22Rv1 (cell line): Measurements from ENCODE around the gene GPR52.
A peak's percentile ranks its signal among the peaks of the same experiment; 100 is the strongest.
"Not testable (repeated sequence)": the region's sequence is repeated elsewhere in the genome, so short reads cannot be mapped to it uniquely, and the experiment has no call there.

Experiments used
- H3K27ac ChIP-seq: fragments of 450-650 bp; 2 replicates; pipeline ENCODE4 v1.5.1; 2017
- ZFX ChIP-seq: fragments of 450-650 bp; IDR thresholded peaks from 2 replicates; pipeline ENCODE4 v1.6.1; 2017; ENCODE audit warnings: antibody characterized with exemption, borderline replicate concordance
- TF ChIP-seq, protein P1 (sequence below): fragments of 450-650 bp; IDR thresholded peaks from 2 replicates; pipeline ENCODE4 v1.5.1; 2017; ENCODE audit warnings: mild to moderate bottlenecking

Gene GPR52

DNA sequence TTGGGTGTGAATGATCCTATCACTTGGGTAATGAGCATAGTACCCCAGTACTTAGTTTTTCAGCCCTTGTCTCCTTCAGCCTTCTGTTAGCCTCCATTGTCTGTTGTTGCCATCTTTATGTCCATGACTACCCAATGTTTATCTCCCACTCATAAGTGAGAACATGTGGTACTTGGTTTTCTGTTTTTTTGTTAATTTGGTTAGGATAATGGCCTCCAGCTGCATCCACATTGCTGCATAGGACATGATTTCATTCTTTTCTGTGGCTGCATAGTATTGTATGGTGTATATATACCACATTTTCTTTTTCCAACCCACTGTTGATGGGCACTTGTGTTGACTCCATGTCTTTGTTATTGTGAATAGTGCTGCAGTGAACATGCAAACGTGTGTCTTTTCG is 39.6 kb upstream of the GPR52 start:
- no peak overlapping the region for H3K27ac ChIP-seq
- TF ChIP-seq, protein P1, sequence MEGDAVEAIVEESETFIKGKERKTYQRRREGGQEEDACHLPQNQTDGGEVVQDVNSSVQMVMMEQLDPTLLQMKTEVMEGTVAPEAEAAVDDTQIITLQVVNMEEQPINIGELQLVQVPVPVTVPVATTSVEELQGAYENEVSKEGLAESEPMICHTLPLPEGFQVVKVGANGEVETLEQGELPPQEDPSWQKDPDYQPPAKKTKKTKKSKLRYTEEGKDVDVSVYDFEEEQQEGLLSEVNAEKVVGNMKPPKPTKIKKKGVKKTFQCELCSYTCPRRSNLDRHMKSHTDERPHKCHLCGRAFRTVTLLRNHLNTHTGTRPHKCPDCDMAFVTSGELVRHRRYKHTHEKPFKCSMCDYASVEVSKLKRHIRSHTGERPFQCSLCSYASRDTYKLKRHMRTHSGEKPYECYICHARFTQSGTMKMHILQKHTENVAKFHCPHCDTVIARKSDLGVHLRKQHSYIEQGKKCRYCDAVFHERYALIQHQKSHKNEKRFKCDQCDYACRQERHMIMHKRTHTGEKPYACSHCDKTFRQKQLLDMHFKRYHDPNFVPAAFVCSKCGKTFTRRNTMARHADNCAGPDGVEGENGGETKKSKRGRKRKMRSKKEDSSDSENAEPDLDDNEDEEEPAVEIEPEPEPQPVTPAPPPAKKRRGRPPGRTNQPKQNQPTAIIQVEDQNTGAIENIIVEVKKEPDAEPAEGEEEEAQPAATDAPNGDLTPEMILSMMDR: no peak
- TF ChIP-seq ZFX: no peak

DNA sequence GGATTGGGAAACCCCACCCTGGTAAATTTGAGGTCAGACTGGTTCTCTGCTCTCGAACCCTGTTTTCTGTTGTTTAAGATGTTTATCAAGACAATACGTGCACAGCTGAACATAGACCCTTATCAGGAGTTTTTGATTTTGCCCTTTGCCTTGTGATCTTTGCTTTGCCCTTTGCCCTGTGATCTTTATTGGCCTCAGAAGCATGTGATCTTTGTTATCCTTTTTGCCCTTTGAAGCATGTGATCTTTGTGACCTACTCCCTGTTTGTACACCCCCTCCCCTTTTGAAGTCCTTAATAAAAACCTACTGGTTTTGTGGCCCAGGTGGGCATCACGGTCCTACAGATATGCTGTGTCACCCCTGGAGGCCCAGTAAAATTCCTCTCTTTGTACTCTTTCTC is 38.0 kb upstream of the GPR52 start:
- not testable (repeated sequence) for H3K27ac ChIP-seq

DNA sequence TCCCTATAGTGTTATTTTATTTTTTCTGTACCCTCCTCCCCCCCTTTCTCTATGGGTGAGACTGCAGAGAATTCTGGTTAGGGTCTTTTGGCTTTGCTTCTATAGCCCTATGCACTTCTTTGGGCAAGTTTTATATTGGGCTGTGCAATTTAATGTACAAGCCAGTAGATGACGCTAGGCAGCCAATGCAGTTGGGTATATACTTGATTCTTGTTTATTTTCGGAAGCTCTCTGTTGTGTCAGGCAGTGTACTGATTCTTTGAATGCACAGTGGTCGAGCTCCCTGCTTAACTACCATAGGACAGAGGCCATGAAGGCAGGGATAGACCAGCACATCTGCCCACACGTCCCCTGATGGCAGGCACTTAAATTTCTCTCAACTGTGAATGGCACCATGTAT is 34.1 kb upstream of the GPR52 start:
- no peak for TF ChIP-seq ZFX
- TF ChIP-seq, protein P1: peak; percentile 75
- no peak overlapping the region for H3K27ac ChIP-seq

DNA sequence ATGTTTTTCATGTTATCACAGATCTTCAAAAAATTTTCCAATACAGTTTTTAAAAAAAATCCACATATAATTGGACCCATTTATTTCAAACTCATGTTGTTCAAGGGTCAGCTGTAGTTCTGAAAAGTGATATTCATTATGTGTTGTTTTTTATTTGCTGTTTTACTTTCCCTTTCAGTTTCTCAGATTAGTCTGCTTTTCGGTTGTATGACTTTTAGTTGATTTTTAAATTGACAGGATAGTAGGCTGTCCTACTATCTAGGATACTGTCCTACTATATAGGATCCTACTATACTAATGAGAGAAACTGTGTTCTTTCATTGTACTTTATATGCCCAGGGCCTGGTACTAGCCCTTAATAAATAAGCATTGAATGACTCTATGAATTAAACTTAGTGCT is 33.6 kb upstream of the GPR52 start:
- TF ChIP-seq, protein P1: no peak
- no peak for TF ChIP-seq ZFX
- no peak overlapping the region for H3K27ac ChIP-seq

DNA sequence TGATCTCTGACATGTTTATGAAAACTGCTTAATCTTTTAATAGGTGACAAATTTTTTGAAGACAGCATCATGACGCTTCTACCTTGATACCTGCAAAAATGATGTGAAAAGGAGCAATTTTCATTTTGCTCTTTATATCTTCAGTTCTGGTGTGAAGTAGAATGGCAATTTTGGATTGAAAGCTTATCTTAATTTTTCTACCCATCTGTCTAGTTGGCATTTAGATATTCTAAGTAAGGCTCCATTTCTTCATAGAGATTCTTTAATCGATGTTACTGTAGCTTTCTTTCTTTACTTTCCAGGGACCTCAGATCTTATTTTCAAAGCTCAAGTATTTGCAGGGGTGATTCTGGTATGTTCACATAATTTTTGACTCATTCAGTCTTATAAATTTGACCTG is 32.3 kb upstream of the GPR52 start:
- TF ChIP-seq, protein P1: no peak
- no peak for TF ChIP-seq ZFX
- no peak overlapping the region for H3K27ac ChIP-seq

DNA sequence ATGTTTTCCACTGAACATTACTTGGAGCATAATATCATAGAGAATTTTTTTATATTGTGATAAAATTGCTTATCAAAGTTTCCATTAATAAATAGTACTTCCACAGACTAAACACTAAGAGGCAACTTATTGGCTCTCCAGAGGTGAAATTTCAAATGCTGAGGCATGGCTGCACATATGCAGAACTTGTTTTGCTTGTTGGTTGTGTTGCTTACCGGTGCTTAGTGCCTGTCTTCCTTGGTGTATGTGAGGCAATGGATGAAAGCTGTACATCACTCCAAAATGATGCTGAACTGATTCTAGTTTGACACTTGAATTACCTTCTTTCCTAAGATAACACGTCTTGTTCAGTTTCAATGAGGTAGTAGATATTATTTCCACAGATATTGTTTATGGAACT is 29.8 kb upstream of the GPR52 start:
- TF ChIP-seq, protein P1: no peak
- no peak for TF ChIP-seq ZFX
- H3K27ac ChIP-seq: no peak overlapping the region

DNA sequence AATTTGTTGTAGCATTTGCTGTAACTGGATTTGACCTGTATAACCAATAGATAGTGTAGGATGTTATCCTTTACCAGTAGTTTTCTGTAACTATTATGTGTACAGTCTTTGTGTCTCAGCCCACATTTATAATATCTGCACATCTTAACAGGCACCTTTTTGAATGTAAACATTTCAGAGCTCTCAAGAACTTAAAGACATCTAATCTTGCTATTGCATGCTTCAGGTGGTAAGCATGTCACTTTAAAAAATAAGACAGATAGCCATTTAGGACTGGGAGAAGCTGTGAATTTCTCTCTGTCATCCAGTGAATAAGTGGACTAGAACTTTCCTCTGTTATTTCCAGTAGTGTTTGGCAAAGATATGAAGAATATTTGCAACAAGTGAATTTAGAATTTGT is 22.6 kb upstream of the GPR52 start:
- no peak overlapping the region for H3K27ac ChIP-seq
- TF ChIP-seq, protein P1: no peak
- TF ChIP-seq ZFX: no peak

DNA sequence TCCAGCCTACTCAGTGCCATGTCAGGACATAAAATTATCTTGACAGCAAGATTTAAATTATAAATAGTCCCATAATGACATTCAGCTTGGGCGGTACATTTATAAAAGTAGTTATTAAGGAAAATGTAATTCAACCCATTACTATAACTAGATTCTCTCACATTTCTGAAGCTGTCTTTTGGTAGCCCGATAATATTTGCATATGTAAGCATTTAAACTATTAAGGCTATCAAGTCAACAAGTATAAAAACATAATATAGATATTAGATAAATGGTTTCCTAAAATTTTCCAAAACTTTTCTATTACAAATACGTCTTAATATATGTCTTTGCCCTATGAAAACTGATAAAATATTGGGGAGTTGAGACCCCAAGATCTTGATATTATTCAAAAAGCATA is 21.6 kb upstream of the GPR52 start:
- TF ChIP-seq, protein P1: no peak
- TF ChIP-seq ZFX: no peak
- H3K27ac ChIP-seq: no peak overlapping the region
